Measurements from ENCODE around the gene COBL.
"Not testable (repeated sequence)": the region's sequence is repeated elsewhere in the genome, so short reads cannot be mapped to it uniquely, and the experiment has no call there.

The COBL gene

DNA sequence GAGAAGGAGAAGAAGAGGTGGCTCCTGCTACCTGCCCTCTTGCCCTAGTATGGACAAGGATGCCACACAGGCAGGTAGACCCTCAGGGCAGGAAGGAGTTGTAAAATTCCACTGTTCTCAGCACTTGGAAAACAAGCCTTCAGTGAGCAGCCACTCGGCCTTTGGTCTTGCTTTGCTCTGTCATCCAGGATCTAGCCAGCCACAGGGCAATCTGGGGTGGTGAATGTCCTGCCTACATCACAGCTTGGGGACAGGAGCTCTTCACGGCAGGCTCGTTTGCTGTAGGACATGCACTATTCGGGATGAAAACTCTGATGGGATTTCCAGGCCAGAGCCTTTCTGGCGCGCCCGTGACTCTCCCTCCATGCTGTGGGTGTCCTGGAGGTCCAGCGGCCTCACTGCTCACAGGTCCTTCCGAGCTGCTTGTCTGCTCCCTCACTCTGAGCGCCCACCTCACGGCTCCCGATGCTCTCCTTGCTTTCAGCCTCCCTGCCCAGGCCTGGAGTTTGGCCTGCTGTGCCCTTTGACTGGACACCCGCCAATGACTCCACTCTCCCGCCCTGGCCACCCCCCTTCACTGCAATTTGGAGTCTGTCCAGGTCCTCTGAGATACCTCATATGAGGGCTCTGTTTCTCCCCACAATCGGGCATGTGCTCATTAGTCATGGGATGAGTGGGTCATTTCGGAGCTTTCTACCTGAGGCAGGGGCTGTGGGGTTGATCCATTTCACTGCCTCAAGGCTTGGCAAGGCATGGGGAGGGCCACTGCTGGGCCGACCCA is 306.7 kb downstream of the COBL start:
- TF ChIP-seq, protein P1, sequence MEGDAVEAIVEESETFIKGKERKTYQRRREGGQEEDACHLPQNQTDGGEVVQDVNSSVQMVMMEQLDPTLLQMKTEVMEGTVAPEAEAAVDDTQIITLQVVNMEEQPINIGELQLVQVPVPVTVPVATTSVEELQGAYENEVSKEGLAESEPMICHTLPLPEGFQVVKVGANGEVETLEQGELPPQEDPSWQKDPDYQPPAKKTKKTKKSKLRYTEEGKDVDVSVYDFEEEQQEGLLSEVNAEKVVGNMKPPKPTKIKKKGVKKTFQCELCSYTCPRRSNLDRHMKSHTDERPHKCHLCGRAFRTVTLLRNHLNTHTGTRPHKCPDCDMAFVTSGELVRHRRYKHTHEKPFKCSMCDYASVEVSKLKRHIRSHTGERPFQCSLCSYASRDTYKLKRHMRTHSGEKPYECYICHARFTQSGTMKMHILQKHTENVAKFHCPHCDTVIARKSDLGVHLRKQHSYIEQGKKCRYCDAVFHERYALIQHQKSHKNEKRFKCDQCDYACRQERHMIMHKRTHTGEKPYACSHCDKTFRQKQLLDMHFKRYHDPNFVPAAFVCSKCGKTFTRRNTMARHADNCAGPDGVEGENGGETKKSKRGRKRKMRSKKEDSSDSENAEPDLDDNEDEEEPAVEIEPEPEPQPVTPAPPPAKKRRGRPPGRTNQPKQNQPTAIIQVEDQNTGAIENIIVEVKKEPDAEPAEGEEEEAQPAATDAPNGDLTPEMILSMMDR (IDR thresholded peaks at IDR 0.05; ENCODE audit: extremely low read depth, missing control alignments), result no peak
- DNase-seq (ENCODE audit: low spot score), result no peak

DNA sequence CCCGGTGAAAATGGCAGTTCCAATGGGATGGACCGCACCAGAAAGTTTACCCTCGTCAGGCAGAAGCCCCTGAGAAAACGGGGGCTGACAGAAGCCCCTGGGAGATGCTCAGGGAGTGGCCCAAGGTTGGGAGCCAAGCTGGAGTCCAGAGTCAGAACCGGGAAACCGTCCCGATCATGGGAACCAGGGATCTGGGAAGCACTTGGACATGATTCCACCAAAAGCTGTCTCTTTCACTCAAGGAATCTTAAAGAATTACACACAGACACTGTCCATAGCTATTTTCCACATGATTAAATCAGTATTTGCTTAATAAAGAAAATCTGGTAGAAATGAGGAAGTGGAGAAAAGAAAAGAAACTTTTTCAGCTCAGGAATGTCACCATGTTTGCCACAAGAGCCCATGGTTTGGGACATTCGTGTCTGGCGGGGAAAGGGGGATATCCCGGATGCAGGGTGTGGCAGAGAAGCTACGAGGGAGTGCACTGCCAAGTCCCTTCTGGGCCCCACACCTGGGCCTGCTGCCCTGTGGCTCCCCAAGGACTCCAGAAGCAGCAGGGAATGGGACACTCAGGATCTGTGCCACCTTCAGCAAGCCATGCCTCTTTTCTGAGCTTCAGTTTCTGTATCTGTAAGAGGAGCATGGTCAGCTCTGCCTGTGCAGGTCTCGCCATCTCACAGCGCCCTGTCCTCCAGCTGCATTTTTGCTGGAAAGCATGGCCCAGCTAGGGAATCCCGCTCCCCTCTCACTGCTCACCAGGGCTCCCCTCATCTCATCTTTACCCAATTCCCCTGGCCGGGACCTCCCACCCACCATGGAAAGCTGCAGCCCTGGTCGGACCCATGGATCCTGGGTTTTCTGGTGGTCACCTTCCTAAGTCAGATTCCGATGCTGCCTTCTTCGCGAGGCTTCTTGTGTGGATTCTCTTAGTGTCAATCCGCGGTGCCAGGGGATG is 308.8 kb downstream of the COBL start:
- TF ChIP-seq, protein P1 (IDR thresholded peaks at IDR 0.05; ENCODE audit: extremely low read depth, missing control alignments), result no peak
- no peak for DNase-seq (ENCODE audit: low spot score)

GRCh38 chr7:51006483-51007235 is 309.9 kb downstream of the COBL start:
- TF ChIP-seq, protein P1 (IDR thresholded peaks at IDR 0.05; ENCODE audit: extremely low read depth, missing control alignments), result no peak
- DNase-seq (ENCODE audit: low spot score), result no peak

DNA sequence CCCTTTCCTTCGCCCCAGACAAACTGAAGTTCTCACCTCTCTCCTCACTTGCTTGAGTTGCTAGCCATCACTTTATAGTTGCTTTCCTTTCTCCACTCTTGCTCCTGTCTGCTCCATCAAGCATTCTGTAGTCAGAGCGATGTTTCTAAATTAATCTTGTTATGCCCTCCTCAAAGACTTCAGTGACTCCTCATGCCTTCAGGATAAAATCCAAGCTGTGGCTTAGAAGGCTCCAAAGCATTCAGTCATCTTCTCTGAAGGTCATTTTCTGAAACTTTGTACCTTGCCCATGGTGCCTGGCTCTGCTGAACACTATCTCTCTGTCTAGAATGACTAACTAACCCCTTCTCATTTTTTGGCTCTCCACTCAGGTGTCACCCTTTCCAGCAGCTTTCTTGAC is 311.5 kb downstream of the COBL start:
- no peak for DNase-seq (ENCODE audit: low spot score)
- TF ChIP-seq, protein P1 (IDR thresholded peaks at IDR 0.05; ENCODE audit: extremely low read depth, missing control alignments), result no peak

DNA sequence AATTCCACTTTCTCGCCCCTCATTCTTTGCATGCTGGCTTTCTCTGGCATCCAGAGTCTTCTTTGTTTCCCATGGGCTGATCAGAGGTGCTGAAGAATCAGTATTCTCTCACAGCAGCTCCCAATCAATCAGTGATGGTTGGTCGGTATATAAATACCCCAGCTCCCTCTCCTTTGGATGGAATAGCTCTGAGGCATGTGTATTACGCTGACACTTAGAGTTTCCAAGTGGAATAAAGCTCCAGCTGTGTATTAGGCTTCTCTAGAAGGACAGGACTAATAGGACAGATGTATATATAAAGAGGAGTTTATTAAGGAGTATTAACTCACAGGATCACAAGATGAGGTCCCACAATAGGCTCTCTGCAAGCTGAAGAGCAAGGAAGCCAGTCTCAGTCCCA is 315.7 kb downstream of the COBL start:
- DNase-seq (ENCODE audit: low spot score), result no peak
- TF ChIP-seq, protein P1 (IDR thresholded peaks at IDR 0.05; ENCODE audit: extremely low read depth, missing control alignments), result no peak

DNA sequence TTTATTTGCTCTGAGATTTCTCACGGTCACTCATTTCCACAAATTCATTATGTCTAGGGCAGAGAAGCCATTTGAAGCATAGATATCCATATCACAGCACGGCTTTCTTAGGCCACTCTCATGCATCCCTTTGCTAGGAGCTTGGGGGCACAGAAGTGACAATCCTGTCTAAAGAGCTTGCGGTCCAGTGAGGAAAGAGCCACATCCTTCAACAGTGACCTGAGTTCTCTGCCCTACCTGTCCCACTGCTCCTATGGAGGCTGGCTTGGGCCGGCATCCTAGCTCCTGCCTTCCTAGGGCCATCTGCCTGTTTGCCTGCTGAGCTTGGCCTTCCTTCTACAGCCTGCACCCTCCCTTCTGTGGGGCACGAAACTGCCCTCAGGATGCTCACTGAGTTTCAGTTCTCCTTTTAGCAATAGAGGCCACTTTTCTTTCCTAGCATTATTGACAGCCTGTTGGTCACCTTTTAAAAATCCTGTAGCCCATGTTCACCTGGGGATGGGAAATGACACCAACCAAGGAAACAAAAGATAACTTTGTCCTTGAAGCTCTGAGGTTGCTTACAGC is 321.8 kb downstream of the COBL start:
- TF ChIP-seq, protein P1 (IDR thresholded peaks at IDR 0.05; ENCODE audit: extremely low read depth, missing control alignments), result no peak
- no peak for DNase-seq (ENCODE audit: low spot score)

GRCh38 chr7:50990214-50990613 is 326.4 kb downstream of the COBL start:
- DNase-seq (ENCODE audit: low spot score), result not testable (repeated sequence)
